Measurements from ENCODE around the gene LRRFIP1. TPM values are rescaled to one million over a fixed set of nuclear protein-coding genes. Genes with fewer than 3 reads are reported as not detected.

The LRRFIP1 gene
- total RNA-seq, 1 donor from 2014 or later = 91.5 TPM

DNA sequence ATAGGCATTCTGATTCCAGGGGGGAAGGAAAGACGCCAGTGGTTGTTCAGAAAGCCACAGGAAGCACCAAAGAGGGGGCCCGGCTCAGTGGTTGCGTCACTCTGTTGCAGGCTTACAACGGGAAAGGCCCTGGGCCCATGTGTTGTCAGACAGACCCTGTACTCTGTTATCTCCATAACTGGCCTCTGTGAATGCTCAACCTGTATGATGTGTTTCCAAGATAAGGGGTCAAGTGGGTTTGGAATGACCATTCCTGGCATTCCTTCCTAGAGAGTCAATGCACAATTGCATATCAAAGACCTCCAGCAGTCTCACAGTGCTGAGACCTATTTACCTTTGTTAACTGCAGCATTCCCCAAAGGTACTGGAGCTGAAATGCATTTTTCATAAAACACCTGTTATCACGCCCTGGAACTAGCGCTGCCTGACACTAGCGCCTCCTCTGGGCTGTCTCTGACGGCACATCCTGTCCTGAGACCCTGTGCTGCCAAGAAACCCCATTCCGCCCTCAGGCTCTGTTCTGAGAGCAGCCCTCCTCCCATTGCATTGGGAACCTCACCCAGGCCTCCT is 13.2 kb upstream of the LRRFIP1 start:
- H3K9me3 Mint-ChIP-seq (ENCODE audit: low read depth) = peaks cover 4% of the 10 kb centered on the region
- no peak for TF ChIP-seq CTCF (IDR thresholded peaks at IDR 0.05)
- DNase-seq (ENCODE audit: low spot score) = no peak
- peaks cover 43% of the 10 kb centered on the region for H3K4me1 Mint-ChIP-seq (ENCODE audit: low read depth)
- H3K27ac Mint-ChIP-seq (ENCODE audit: unreplicated experiment) = no peak overlapping the region
- H3K27me3 Mint-ChIP-seq (ENCODE audit: low read depth) = no peaks in the 10 kb centered on the region
- H3K36me3 Mint-ChIP-seq (ENCODE audit: low read depth) = no peaks in the 10 kb centered on the region
- no peak overlapping the region for H3K4me3 Mint-ChIP-seq (ENCODE audit: unreplicated experiment)

GRCh38 chr2:237615631-237616249 is 11.6 kb upstream of the LRRFIP1 start:
- Mint-ChIP-seq H3K27me3 (ENCODE audit: low read depth) (no peaks in the 10 kb centered on the region), H3K4me3 (ENCODE audit: unreplicated experiment) (no peak overlapping the region), H3K27ac (ENCODE audit: unreplicated experiment) (peak overlapping the region; percentile 75), H3K9me3 (ENCODE audit: low read depth) (peaks cover 4% of the 10 kb centered on the region), H3K36me3 (ENCODE audit: low read depth) (no peaks in the 10 kb centered on the region), H3K4me1 (ENCODE audit: low read depth) (peaks cover 43% of the 10 kb centered on the region)
- TF ChIP-seq CTCF (IDR thresholded peaks at IDR 0.05) = no peak
- DNase-seq (ENCODE audit: low spot score) = no peak

DNA sequence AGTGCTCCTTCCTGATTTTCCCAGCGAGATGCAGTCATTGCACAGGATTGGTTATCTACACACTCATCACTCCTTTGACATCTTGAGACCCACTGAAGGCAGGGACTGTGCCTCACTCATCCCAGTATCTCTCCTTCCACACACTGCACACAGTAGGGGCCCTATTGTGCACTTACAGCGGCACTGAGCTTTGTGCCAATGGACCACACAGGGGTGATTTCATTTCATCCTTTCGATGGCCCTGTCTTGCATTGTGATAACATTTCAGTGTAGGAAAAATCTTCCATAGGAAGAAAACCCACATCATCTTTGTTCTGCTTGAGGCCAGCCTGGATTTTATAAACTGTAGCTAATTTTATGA is 11.0 kb upstream of the LRRFIP1 start:
- peaks cover 43% of the 10 kb centered on the region for H3K4me1 Mint-ChIP-seq (ENCODE audit: low read depth)
- no peaks in the 10 kb centered on the region for H3K27me3 Mint-ChIP-seq (ENCODE audit: low read depth)
- no peak for DNase-seq (ENCODE audit: low spot score)
- no peak for TF ChIP-seq CTCF (IDR thresholded peaks at IDR 0.05)
- no peak overlapping the region for H3K4me3 Mint-ChIP-seq (ENCODE audit: unreplicated experiment)
- peaks cover 4% of the 10 kb centered on the region for H3K9me3 Mint-ChIP-seq (ENCODE audit: low read depth)
- H3K27ac Mint-ChIP-seq (ENCODE audit: unreplicated experiment) = peak overlapping the region; percentile 75
- H3K36me3 Mint-ChIP-seq (ENCODE audit: low read depth) = no peaks in the 10 kb centered on the region

DNA sequence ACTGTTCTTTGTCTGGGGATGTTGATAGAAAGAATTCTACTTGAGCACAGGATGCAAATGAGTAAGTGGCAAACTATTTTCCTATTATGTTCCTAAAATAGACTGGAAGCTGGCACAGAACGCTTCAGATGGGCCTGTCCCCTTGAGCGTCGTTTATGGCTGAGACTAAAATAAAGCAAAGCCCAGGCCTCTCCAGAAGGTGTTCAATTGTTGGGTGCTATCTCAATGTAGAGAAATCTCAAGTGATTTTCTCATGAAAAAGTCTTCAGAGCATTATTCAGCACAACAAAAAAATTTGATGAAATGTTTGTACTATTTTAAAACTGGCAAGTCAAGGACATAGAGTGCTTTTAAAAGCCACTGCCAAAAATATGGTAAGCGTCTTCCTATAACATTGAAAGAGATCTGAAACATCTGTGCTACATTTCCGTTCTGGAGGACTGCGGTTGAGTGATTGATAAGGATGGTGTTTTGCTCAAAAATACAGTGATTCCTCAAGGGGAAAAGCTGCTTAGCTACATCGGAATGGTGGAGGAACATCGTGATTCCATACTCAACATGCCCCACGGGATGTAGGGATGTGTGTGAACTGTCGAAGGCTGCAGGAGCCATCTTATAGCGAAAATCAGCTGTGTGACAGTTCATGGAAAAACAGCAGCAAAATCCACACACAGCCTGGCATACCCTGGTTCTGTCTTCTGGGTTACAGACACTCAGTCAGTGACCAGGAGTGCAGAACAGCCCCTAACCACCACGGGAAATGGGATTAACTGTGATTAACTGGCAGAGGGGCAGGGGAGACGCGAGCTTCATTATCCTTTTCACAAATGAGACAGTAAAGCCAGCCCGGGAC is 10.4 kb upstream of the LRRFIP1 start:
- H3K4me3 Mint-ChIP-seq (ENCODE audit: unreplicated experiment) = peak overlapping the region; percentile 11
- H3K9me3 Mint-ChIP-seq (ENCODE audit: low read depth) = peaks cover 4% of the 10 kb centered on the region
- DNase-seq (ENCODE audit: low spot score) = no peak
- TF ChIP-seq CTCF (IDR thresholded peaks at IDR 0.05) = no peak
- peak overlapping the region; percentile 75 for H3K27ac Mint-ChIP-seq (ENCODE audit: unreplicated experiment)
- H3K4me1 Mint-ChIP-seq (ENCODE audit: low read depth) = peaks cover 43% of the 10 kb centered on the region
- H3K36me3 Mint-ChIP-seq (ENCODE audit: low read depth) = no peaks in the 10 kb centered on the region
- H3K27me3 Mint-ChIP-seq (ENCODE audit: low read depth) = no peaks in the 10 kb centered on the region

- H3K27ac Mint-ChIP-seq (ENCODE audit: unreplicated experiment) = peak overlapping the region; percentile 75
- DNase-seq (ENCODE audit: low spot score) = no peak
- no peak overlapping the region for H3K4me3 Mint-ChIP-seq (ENCODE audit: unreplicated experiment)
- peaks cover 43% of the 10 kb centered on the region for H3K4me1 Mint-ChIP-seq (ENCODE audit: low read depth)
- no peaks in the 10 kb centered on the region for H3K36me3 Mint-ChIP-seq (ENCODE audit: low read depth)
- no peaks in the 10 kb centered on the region for H3K27me3 Mint-ChIP-seq (ENCODE audit: low read depth)
- peaks cover 4% of the 10 kb centered on the region for H3K9me3 Mint-ChIP-seq (ENCODE audit: low read depth)
- no peak for TF ChIP-seq CTCF (IDR thresholded peaks at IDR 0.05)
These were observed 9.8 kb upstream of the LRRFIP1 start for GRCh38 chr2:237617587-237617982.
